Jurkat, Clone E6-1 (cell line): ENCODE measurements around the gene TMEM131.

Source experiments
- DNase-seq: peaks from one replicate; pipeline ENCODE4 v3.0.0-alpha.2; 2011; ENCODE audit warnings: low read depth, low spot score
- H3K4me3 ChIP-seq: 2 replicates; pipeline ENCODE4 v1.5.1; 2011; ENCODE audit warnings: mild to moderate bottlenecking, low read length, control low read depth, moderate library complexity

The TMEM131 gene

GRCh38 chr2:97796465-97797126, 199.2 kb downstream of the TMEM131 start:
- DNase-seq = no peak
- H3K4me3 ChIP-seq = no peak overlapping the region

- H3K4me3 ChIP-seq = no peak overlapping the region
- DNase-seq = no peak
Observed at GRCh38 chr2:97792416-97792815, 203.3 kb downstream of the TMEM131 start.

- peak; percentile 76 for DNase-seq
- H3K4me3 ChIP-seq = no peak overlapping the region
Observed at GRCh38 chr2:97788986-97789644, 206.6 kb downstream of the TMEM131 start.

- no peak overlapping the region for H3K4me3 ChIP-seq
- DNase-seq = no peak
Observed at GRCh38 chr2:97785818-97786217, 209.9 kb downstream of the TMEM131 start.

- no peak overlapping the region for H3K4me3 ChIP-seq
- DNase-seq = no peak
Observed at GRCh38 chr2:97784953-97785352, 210.8 kb downstream of the TMEM131 start.

GRCh38 chr2:97781981-97782380, 213.8 kb downstream of the TMEM131 start:
- DNase-seq = no peak
- H3K4me3 ChIP-seq = no peak overlapping the region

- H3K4me3 ChIP-seq = no peak overlapping the region
- no peak for DNase-seq
Observed at GRCh38 chr2:97779141-97779540, 216.6 kb downstream of the TMEM131 start.

GRCh38 chr2:97775074-97775473, 220.7 kb downstream of the TMEM131 start:
- no peak for DNase-seq
- H3K4me3 ChIP-seq = no peak overlapping the region

GRCh38 chr2:97774425-97774824, 221.3 kb downstream of the TMEM131 start:
- H3K4me3 ChIP-seq = no peak overlapping the region
- DNase-seq = no peak

GRCh38 chr2:97770445-97770844, 225.3 kb downstream of the TMEM131 start:
- H3K4me3 ChIP-seq = no peak overlapping the region
- no peak for DNase-seq

- H3K4me3 ChIP-seq = no peak overlapping the region
- DNase-seq = no peak
Observed at GRCh38 chr2:97769711-97770110, 226.0 kb downstream of the TMEM131 start.

- DNase-seq = no peak
- H3K4me3 ChIP-seq = no peak overlapping the region
Observed at GRCh38 chr2:97769308-97769707, 226.4 kb downstream of the TMEM131 start.

GRCh38 chr2:97766567-97766966, 229.2 kb downstream of the TMEM131 start:
- DNase-seq = no peak

GRCh38 chr2:97765933-97766332, 229.8 kb downstream of the TMEM131 start:
- no peak overlapping the region for H3K4me3 ChIP-seq
- no peak for DNase-seq

More at GRCh38 chr2:97766567-97766966, 229.2 kb downstream of the TMEM131 start:
- H3K4me3 ChIP-seq = no peak overlapping the region

GRCh38 chr2:97764559-97765263, 231.0 kb downstream of the TMEM131 start:
- H3K4me3 ChIP-seq = no peak overlapping the region
- DNase-seq = no peak

- no peak for DNase-seq
- no peak overlapping the region for H3K4me3 ChIP-seq
Observed at GRCh38 chr2:97763176-97763845, 232.4 kb downstream of the TMEM131 start.

- H3K4me3 ChIP-seq = no peak overlapping the region
- DNase-seq = no peak
Observed at GRCh38 chr2:97761192-97761591, 234.6 kb downstream of the TMEM131 start.

- no peak for DNase-seq
Observed at GRCh38 chr2:97760480-97761049, 235.2 kb downstream of the TMEM131 start.

GRCh38 chr2:97759727-97760407, 235.9 kb downstream of the TMEM131 start:
- no peak for DNase-seq
- no peak overlapping the region for H3K4me3 ChIP-seq

More at GRCh38 chr2:97760480-97761049, 235.2 kb downstream of the TMEM131 start:
- H3K4me3 ChIP-seq = no peak overlapping the region
